ENCODE measurements around the gene ANO3.

The ANO3 gene

GRCh38 chr11:26675233-26675928 is 343.5 kb downstream of the ANO3 start:
- WGBS (ENCODE audit: extremely low coverage, insufficient coverage, insufficient read length), result no CpG with 5 or more reads among the region's 2 CpGs
- no peak overlapping the region for H2AFZ ChIP-seq (ENCODE audit: insufficient read depth, low read length, poor library complexity)

GRCh38 chr11:26676641-26677040 is 344.7 kb downstream of the ANO3 start:
- Histone ChIP-seq H3K27me3 (ENCODE audit: insufficient read depth, low read length) (no peaks in the 10 kb centered on the region), H4K91ac (ENCODE audit: low read depth, low read length) (no peak overlapping the region), H3K79me1 (ENCODE audit: low read length) (no peaks in the 10 kb centered on the region), H2BK120ac (ENCODE audit: insufficient read depth, low read length, poor library complexity) (no peak overlapping the region), H3K4me2 (ENCODE audit: low read length) (no peak overlapping the region), H3K4me3 (ENCODE audit: low read depth, low read length) (no peak overlapping the region), H3K27ac (ENCODE audit: low read depth, low read length) (no peak overlapping the region), H3K14ac (ENCODE audit: low read length) (no peak overlapping the region), H3K36me3 (ENCODE audit: control insufficient read depth in 1 of 2, insufficient read depth in 2 of 2, low read length in 2 of 2) (no peaks in the 10 kb centered on the region), H4K12ac (ENCODE audit: low read depth, low read length) (no peak overlapping the region), H2AFZ (ENCODE audit: insufficient read depth, low read length, poor library complexity) (no peak overlapping the region), H3K4ac (ENCODE audit: low read depth, low read length) (no peak overlapping the region), H3K18ac (ENCODE audit: low read length) (no peak overlapping the region), H3K9ac (ENCODE audit: low read length) (no peak overlapping the region), H2AK5ac (ENCODE audit: low read length) (no peak overlapping the region), H3K23ac (ENCODE audit: low read length) (no peak overlapping the region), H3K79me2 (ENCODE audit: control insufficient read depth, insufficient read depth, low read length, poor library complexity) (no peaks in the 10 kb centered on the region), H2BK12ac (ENCODE audit: low read length) (no peak overlapping the region), H3K9me3 (ENCODE audit: insufficient read depth, low read depth, low read length) (no peaks in the 10 kb centered on the region), H2BK5ac (ENCODE audit: low read depth, low read length, poor library complexity) (no peak overlapping the region), H3K4me1 (ENCODE audit: control insufficient read depth in 1 of 2, insufficient read depth in 2 of 2, low read length in 2 of 2) (peaks cover 0 to 7% of the 10 kb centered on the region in 2 experiments), H4K8ac (ENCODE audit: low read depth, low read length) (no peak overlapping the region)
- no CpG with 5 or more reads among the region's 2 CpGs for WGBS (ENCODE audit: extremely low coverage, insufficient coverage, insufficient read length)
- DNase-seq, result peak in 1 of 2 donors; percentile 50

More at GRCh38 chr11:26675233-26675928, 343.5 kb downstream of the ANO3 start:
- H3K4ac ChIP-seq (ENCODE audit: low read depth, low read length), result no peak overlapping the region
- no peak overlapping the region for H3K18ac ChIP-seq (ENCODE audit: low read length)
- H2BK12ac ChIP-seq (ENCODE audit: low read length), result no peak overlapping the region
- H2AK5ac ChIP-seq (ENCODE audit: low read length), result no peak overlapping the region
- no peaks in the 10 kb centered on the region for H3K36me3 ChIP-seq (ENCODE audit: control insufficient read depth in 1 of 2, insufficient read depth in 2 of 2, low read length in 2 of 2)
- H2BK5ac ChIP-seq (ENCODE audit: low read depth, low read length, poor library complexity), result no peak overlapping the region
- H4K8ac ChIP-seq (ENCODE audit: low read depth, low read length), result no peak overlapping the region
- no peak overlapping the region for H4K91ac ChIP-seq (ENCODE audit: low read depth, low read length)
- no peak overlapping the region for H3K14ac ChIP-seq (ENCODE audit: low read length)
- H3K9ac ChIP-seq (ENCODE audit: low read length), result no peak overlapping the region
- no peak for DNase-seq
- H3K27me3 ChIP-seq (ENCODE audit: insufficient read depth, low read length), result no peaks in the 10 kb centered on the region
- no peak overlapping the region for H3K4me2 ChIP-seq (ENCODE audit: low read length)
- H2BK120ac ChIP-seq (ENCODE audit: insufficient read depth, low read length, poor library complexity), result no peak overlapping the region
- H3K79me1 ChIP-seq (ENCODE audit: low read length), result no peaks in the 10 kb centered on the region
- H3K23ac ChIP-seq (ENCODE audit: low read length), result peak overlapping the region; percentile 22
- H3K9me3 ChIP-seq (ENCODE audit: insufficient read depth, low read depth, low read length), result no peaks in the 10 kb centered on the region
- no peak overlapping the region for H3K27ac ChIP-seq (ENCODE audit: low read depth, low read length)
- H3K79me2 ChIP-seq (ENCODE audit: control insufficient read depth, insufficient read depth, low read length, poor library complexity), result no peaks in the 10 kb centered on the region
- H3K4me3 ChIP-seq (ENCODE audit: low read depth, low read length), result no peak overlapping the region
- peaks cover 0 to 7% of the 10 kb centered on the region in 2 experiments for H3K4me1 ChIP-seq (ENCODE audit: control insufficient read depth in 1 of 2, insufficient read depth in 2 of 2, low read length in 2 of 2)
- H4K12ac ChIP-seq (ENCODE audit: low read depth, low read length), result no peak overlapping the region

- H2AFZ ChIP-seq (ENCODE audit: insufficient read depth, low read length, poor library complexity), result no peak overlapping the region
- H3K18ac ChIP-seq (ENCODE audit: low read length), result no peak overlapping the region
- no peak overlapping the region for H4K91ac ChIP-seq (ENCODE audit: low read depth, low read length)
- peak; percentile 78 to 96 for DNase-seq
- no peaks in the 10 kb centered on the region for H3K79me1 ChIP-seq (ENCODE audit: low read length)
- H3K36me3 ChIP-seq (ENCODE audit: control insufficient read depth in 1 of 2, insufficient read depth in 2 of 2, low read length in 2 of 2), result no peaks in the 10 kb centered on the region
- H2BK12ac ChIP-seq (ENCODE audit: low read length), result no peak overlapping the region
- peaks cover 0 to 4% of the 10 kb centered on the region in 2 experiments for H3K4me1 ChIP-seq (ENCODE audit: control insufficient read depth in 1 of 2, insufficient read depth in 2 of 2, low read length in 2 of 2)
- H2AK5ac ChIP-seq (ENCODE audit: low read length), result no peak overlapping the region
- no peak overlapping the region for H2BK5ac ChIP-seq (ENCODE audit: low read depth, low read length, poor library complexity)
- H3K9me3 ChIP-seq (ENCODE audit: insufficient read depth, low read depth, low read length), result no peaks in the 10 kb centered on the region
- no peak overlapping the region for H3K4ac ChIP-seq (ENCODE audit: low read depth, low read length)
- no peak overlapping the region for H4K8ac ChIP-seq (ENCODE audit: low read depth, low read length)
- H3K27me3 ChIP-seq (ENCODE audit: insufficient read depth, low read length), result no peaks in the 10 kb centered on the region
- no peak overlapping the region for H3K4me3 ChIP-seq (ENCODE audit: low read depth, low read length)
- H3K9ac ChIP-seq (ENCODE audit: low read length), result no peak overlapping the region
- H3K14ac ChIP-seq (ENCODE audit: low read length), result no peak overlapping the region
- H4K12ac ChIP-seq (ENCODE audit: low read depth, low read length), result no peak overlapping the region
- no peak overlapping the region for H3K4me2 ChIP-seq (ENCODE audit: low read length)
- no peak overlapping the region for H3K23ac ChIP-seq (ENCODE audit: low read length)
- H2BK120ac ChIP-seq (ENCODE audit: insufficient read depth, low read length, poor library complexity), result no peak overlapping the region
- H3K27ac ChIP-seq (ENCODE audit: low read depth, low read length), result no peak overlapping the region
- no peaks in the 10 kb centered on the region for H3K79me2 ChIP-seq (ENCODE audit: control insufficient read depth, insufficient read depth, low read length, poor library complexity)
Measured at GRCh38 chr11:26677566-26677965, 345.6 kb downstream of the ANO3 start.

GRCh38 chr11:26687351-26687750 is 355.4 kb downstream of the ANO3 start:
- Histone ChIP-seq H4K8ac (ENCODE audit: low read depth, low read length) (no peak overlapping the region), H3K36me3 (ENCODE audit: control insufficient read depth in 1 of 2, insufficient read depth in 2 of 2, low read length in 2 of 2) (no peaks in the 10 kb centered on the region), H3K14ac (ENCODE audit: low read length) (no peak overlapping the region), H2BK12ac (ENCODE audit: low read length) (no peak overlapping the region), H3K4ac (ENCODE audit: low read depth, low read length) (no peak overlapping the region), H4K12ac (ENCODE audit: low read depth, low read length) (no peak overlapping the region), H3K27ac (ENCODE audit: low read depth, low read length) (no peak overlapping the region), H2AK5ac (ENCODE audit: low read length) (no peak overlapping the region), H3K4me1 (ENCODE audit: control insufficient read depth in 1 of 2, insufficient read depth in 2 of 2, low read length in 2 of 2) (no peaks in the 10 kb centered on the region), H3K79me1 (ENCODE audit: low read length) (no peaks in the 10 kb centered on the region), H3K9ac (ENCODE audit: low read length) (no peak overlapping the region), H3K23ac (ENCODE audit: low read length) (no peak overlapping the region), H3K79me2 (ENCODE audit: control insufficient read depth, insufficient read depth, low read length, poor library complexity) (no peaks in the 10 kb centered on the region), H2BK5ac (ENCODE audit: low read depth, low read length, poor library complexity) (no peak overlapping the region), H2BK120ac (ENCODE audit: insufficient read depth, low read length, poor library complexity) (no peak overlapping the region), H3K9me3 (ENCODE audit: insufficient read depth, low read depth, low read length) (no peaks in the 10 kb centered on the region), H4K91ac (ENCODE audit: low read depth, low read length) (no peak overlapping the region), H3K4me3 (ENCODE audit: low read depth, low read length) (no peak overlapping the region), H2AFZ (ENCODE audit: insufficient read depth, low read length, poor library complexity) (no peak overlapping the region), H3K27me3 (ENCODE audit: insufficient read depth, low read length) (no peaks in the 10 kb centered on the region), H3K18ac (ENCODE audit: low read length) (no peak overlapping the region), H3K4me2 (ENCODE audit: low read length) (no peak overlapping the region)
- no CpG with 5 or more reads among the region's 1 CpG for WGBS (ENCODE audit: extremely low coverage, insufficient coverage, insufficient read length)
- DNase-seq, result no peak

Data from trophoblast cell (in vitro differentiated cells and primary cell).